Muscle of arm (tissue), 12 donors: ENCODE data around the gene CC2D1B. TPM values are rescaled to one million over a fixed set of nuclear protein-coding genes. Genes with fewer than 3 reads are reported as not detected.

ENCODE experiments used
- DNase-seq: peaks from one replicate; pipeline ENCODE4 v3.0.0-alpha.2; 2013
- polyA plus RNA-seq, 12 donors: library from polyadenylated mRNA; unstranded; fragments of 120-200 nt; gene quantifications; one replicate each; pipeline ENCODE4 v1.2.1, GENCODE V29; 2013; ENCODE audit not compliant: insufficient read length in 12 of 12

CC2D1B gene
- polyA plus RNA-seq, 12 donors, result 16.9 to 31.8 (median 24.3) TPM; not detected in 1

GRCh38 chr1:52359676-52360594 lies 6.1 kb downstream of the CC2D1B start:
- DNase-seq, result no peak

DNA sequence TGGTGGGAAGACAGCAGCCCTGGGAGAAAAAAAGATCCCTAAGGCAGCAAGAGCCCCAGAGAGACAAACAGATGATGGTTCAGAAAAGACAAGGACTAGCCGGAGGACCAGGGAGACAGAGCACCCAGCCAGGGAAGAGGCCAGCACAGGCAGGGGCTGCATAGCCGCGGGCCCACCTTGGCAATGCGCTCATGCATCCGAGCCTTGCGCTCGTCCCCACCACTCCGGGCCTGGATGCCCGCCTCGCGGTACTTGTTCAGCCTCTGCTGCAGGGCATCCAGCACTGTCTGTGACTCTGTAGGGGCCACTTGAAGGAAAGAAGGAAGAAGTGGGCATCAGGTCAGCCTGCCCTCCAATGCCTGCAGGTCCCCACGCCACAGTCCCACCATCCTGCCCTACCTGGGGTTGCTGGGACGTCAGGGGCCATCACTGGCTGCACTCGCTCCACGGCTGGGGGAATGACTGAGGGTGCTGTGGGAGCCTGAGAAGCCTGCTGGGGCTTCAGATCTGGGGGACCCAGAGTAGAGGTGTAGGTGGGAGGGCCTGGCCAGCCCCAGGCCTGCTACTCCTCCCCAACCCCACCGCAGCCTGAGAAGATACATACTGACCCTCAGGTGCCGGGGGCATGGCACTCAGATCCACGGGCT lies 7.0 kb downstream of the CC2D1B start:
- no peak for DNase-seq

DNA sequence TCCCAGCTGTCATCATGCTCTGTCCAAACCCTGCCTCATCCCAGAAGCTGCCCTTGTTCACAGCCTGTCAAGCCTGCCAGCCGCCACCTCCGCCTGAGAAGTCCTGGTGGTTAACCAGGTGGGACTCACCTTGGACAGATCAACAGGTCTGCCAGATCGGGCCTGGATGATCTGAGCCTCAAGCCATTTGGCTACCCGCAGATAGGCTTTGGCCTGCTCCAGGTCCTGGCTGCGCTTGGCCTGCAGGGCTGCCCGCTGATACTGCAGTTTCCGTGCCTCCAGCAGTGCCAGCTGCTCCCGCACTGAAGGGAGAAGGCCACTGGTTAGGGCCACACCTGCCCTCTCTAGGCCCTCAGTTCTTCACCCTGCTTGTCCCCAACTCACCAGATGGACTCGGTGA lies 8.6 kb downstream of the CC2D1B start:
- DNase-seq, result no peak

- no peak for DNase-seq
Observed at GRCh38 chr1:52356818-52357355, 9.1 kb downstream of the CC2D1B start.

- DNase-seq, result no peak
Observed at GRCh38 chr1:52355847-52356505, 10.0 kb downstream of the CC2D1B start.

- no peak for DNase-seq
Observed at GRCh38 chr1:52355436-52355835, 10.6 kb downstream of the CC2D1B start.

DNA sequence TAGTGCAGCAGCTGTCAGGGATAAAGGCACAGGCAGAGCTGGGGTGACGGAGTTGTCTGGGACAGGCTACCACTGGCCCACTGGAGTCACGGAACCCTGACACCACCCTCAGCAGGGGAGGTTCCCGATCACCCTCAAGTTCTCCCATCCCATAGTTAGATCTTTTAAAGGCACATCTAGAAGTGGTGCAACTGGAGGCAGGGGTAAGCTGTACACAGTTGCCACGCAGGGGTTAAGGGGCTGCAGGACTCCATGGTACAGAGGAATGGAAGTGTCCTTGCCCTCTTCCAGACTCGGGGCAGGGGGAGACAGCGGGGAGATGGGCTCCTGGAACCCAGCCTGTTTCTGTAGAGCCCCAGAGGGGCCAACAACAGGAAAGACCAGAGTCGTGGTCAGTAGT lies 13.3 kb downstream of the CC2D1B start:
- DNase-seq, result no peak

DNA sequence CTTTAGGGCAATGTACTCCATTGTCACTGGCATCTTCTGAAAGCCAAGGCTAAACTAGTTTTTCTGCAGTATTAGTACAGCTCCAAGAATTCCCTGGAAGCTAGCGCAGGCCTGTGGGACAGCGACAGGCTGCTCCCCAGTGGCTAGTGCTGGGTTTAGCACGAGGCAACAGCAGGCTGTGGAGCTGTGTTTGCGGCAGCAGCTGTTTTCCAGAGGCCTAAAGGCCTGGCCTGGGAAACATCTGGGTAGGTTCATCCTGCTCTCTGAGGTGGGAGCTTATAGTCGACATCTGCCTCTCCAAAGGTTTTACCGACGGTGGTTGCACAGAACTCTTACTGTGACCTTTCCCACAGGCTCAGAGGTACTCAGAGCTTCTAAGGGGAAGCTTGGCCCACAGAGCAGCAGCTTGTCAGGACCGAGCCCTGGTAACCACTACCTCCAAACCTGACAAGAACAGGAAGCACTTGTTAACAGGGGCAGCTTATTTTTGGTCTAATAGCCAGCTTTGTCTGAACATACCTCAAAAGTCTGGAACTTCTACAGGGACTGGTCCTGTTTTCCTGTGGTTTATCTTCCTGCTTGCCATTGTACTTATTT lies 17.2 kb downstream of the CC2D1B start:
- peak; percentile 13 for DNase-seq

DNA sequence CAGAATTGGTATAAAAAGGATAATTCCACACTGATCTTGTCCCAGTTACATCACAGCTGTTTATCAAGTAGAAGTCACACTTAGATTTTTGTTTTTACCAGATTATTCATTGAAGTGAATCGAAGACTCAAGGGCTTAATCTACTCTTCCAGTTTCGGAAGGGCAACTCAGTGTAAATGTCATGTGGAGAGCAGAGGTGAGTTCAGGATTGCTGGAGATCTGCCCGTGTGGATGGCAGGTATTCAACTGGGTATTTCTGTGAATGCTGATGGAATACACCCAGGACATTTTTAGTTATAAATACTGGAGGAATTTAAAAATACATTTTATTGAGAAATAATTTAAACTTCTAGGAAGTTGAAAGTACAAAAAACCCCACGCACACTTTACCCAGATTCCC lies 19.4 kb downstream of the CC2D1B start:
- DNase-seq, result no peak

GRCh38 chr1:52345252-52345651 lies 20.8 kb downstream of the CC2D1B start:
- no peak for DNase-seq

DNA sequence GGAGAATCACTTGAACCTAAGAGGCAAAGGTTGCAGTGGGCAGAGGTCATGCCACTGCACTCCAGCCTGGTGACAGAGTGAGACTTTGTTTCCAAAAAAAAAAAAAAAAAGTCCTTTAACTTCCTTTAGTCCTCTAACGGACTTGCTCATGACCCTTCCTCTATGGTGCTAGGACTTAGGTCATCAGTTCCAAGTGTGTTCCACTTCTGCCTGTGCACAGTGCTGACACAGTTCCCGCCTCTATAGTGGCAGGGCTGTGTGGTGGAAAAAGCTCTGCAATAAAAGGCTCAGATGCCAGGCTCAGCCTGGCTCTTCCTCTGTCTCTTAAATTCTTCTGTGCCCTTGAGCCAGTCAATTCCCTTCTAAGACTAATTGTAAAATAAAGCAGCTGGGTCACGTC lies 22.0 kb downstream of the CC2D1B start:
- no peak for DNase-seq

DNA sequence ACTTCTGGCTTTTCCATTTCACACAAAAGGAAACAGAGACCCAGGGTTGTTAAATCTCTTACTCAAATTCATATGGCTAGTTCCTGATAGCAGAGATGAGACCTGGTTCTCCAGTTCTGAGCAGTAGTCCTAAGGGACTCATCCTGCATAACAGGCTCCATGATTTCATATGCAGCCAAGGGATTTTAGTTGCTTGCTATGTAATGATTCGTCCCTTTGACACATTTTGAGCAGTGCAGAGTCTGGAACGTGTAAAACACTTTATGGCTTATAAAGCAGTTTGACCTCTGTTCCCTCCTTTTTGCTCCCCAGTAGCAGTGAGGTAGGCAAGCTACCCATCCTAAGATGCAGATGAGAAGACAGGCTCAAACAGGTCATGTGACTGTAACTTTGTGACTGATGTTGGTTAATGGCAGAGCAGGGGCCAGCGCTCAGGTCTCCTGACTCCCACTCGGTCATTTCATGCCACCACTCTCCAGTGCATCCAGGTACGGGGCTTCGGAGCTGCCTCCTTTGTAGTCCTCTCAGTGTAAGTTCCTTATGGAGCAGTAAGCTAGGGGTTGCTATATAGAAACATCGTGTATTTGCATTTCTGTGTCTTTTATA lies 24.2 kb downstream of the CC2D1B start:
- DNase-seq, result no peak

DNA sequence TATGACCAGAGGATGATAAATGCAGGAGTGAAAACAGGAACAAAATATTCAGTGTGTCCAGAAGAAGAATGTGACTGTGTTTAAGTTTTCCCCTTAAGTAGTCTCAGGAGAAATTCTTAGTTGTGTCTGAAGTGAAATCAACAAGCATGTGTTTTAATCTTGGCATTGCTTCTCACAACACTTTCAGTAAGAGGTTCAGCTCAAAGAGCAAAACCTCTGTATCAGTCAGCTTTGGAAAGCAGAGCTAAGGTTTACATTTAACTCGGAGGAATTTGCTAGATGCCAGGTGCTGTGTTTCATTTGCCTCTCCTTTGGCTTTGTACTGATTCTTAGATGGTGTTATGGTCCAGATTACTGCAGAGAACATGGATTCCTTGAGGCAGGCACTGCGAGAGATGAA lies 28.6 kb downstream of the CC2D1B start:
- DNase-seq, result no peak

GRCh38 chr1:52334906-52335528 lies 31.0 kb downstream of the CC2D1B start:
- no peak for DNase-seq

DNA sequence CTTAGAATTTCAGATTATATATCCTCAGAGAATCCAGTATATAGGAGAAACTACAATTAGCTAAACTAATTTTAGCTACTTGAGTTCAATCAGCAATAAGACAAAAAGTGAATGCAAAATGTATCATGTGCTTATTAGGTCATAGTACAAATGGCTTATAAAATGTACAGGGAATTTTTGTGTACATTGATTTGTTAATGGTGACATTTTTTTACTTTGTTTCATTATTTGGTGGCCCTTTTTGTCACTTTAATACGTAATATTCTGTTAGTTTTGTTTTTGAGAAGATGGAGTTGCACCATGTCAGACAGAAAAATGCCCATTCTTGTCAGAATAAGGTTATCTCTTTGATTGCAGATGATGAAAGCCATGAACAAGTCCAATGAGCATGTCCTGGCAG lies 33.6 kb downstream of the CC2D1B start:
- DNase-seq, result no peak

DNA sequence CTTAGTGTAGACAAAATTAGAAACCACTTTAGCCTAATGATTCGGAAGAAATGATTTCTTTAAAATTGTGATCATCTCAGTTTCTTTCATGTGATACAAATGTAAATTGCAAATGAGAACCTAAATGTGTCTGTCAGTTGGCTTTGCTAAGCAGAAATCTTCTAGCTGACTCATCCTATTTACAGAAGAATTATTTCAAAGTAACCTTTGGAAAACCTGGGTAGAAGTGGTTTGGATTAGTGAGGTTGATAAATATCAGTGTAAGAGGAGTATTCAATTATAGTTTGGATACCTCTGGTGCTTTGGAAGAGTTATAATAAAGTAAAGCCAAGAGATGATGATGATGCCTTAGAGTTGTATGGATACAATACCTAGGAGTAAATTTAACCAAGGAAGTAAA lies 37.4 kb downstream of the CC2D1B start:
- no peak for DNase-seq

DNA sequence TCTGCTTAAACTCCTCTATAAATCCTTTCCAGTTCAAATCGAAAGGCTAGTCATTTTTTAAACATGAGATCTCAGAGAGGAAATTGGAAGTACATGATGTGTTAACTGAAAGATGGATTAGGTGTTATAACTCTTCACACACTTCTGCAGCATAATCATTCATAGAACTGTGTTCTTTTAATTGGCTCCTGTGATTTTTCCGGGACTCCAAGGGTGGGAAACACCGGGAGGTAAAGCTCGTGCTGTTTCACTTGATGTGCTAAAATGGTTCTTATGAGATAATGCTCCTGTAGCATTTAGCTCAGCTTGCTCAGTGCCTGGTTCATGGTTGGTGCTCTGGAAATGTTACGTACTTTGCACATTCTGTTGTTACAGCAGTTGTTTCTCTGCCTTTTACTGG lies 40.2 kb downstream of the CC2D1B start:
- DNase-seq, result no peak

DNA sequence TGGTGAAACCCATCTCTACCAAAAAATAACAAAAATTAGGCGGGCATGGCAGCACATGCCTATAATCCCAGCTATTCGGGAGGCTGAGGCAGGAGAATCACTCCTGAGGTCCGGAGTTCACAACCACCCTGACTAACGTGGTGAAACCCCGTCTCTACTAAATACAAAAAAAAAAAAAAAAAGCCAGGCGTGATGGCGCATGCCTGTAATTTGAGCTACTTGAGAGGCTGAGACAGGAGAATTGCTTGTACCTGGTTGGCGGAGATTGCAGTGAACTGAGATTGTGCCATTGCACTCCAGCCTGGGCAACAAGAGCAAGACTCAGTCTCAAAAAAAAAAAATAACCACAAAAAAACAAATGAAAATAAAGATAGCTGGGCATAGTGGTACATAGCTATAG lies 42.3 kb downstream of the CC2D1B start:
- no peak for DNase-seq

GRCh38 chr1:52321061-52321460 lies 44.9 kb downstream of the CC2D1B start:
- DNase-seq, result no peak

DNA sequence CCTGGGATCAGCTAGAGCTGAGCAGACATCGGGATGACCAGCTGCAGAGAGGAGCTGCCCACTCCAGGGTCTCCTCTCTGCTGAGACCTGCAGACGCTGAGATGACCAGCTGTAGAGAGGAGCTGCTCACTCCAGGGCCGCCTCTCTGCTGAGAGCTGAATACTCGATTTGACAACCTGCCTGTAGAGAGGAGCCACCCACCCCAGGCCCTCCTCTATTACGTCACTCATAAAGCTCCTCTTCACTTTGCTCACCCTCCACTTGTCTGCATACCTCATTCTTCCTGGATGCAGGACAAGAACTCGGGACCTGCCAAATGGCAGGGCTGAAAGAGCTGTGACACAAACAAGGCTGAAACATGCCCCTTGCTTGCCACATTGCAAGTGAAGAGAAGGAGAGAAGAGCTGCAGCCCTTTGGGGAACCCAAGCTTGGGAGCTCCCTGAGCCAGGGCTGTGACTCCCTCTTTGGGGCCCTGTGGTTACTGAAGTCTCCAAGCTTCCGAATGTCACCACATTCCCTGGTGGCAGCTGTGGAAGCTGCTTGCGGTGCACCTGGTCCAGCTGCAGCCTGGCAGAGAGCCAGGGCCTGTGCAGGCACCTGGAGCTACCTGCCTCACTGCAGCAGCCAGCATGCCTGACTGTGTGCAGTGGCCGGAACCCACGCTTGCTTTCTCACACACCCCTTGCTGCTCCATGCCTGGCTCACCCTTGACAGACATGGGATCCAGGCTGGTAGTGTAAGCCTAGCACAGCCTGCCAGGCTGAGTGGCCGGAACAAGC lies 59.6 kb downstream of the CC2D1B start:
- DNase-seq, result no peak
